Measurements from ENCODE around the gene KRTAP10-10. TPM values are rescaled to one million over a fixed set of nuclear protein-coding genes. Genes with fewer than 3 reads are reported as not detected.
"Not testable (repeated sequence)": the region's sequence is repeated elsewhere in the genome, so short reads cannot be mapped to it uniquely, and the experiment has no call there.

KRTAP10-10 gene
- total RNA-seq, 1 donor from 2014 or later: not detected

GRCh38 chr21:44603109-44603875, 33.9 kb upstream of the KRTAP10-10 start:
- peaks cover 20% of the 10 kb centered on the region for H3K27me3 Mint-ChIP-seq (ENCODE audit: low read depth)
- H3K27ac Mint-ChIP-seq: no peak overlapping the region
- DNase-seq (ENCODE audit: low spot score in 2 of 2, unreplicated experiment in 2 of 2): peak in 1 of 2 experiments; percentile 25
- H3K4me1 Mint-ChIP-seq: no peaks in the 10 kb centered on the region
- H3K36me3 Mint-ChIP-seq: peaks cover 3% of the 10 kb centered on the region
- no peak for TF ChIP-seq CTCF (IDR thresholded peaks at IDR 0.05; ENCODE audit: unreplicated experiment)
- no peak overlapping the region for H3K4me3 Mint-ChIP-seq
- H3K9me3 Mint-ChIP-seq: peaks cover 24% of the 10 kb centered on the region

GRCh38 chr21:44603911-44604310, 33.2 kb upstream of the KRTAP10-10 start:
- Mint-ChIP-seq H3K9me3 (peaks cover 20% of the 10 kb centered on the region), H3K27me3 (ENCODE audit: low read depth) (peaks cover 20% of the 10 kb centered on the region), H3K4me1 (no peaks in the 10 kb centered on the region), H3K27ac (no peak overlapping the region), H3K4me3 (no peak overlapping the region), H3K36me3 (no peaks in the 10 kb centered on the region)
- TF ChIP-seq CTCF (IDR thresholded peaks at IDR 0.05; ENCODE audit: unreplicated experiment): no peak
- peak in 1 of 2 experiments; percentile 31 for DNase-seq (ENCODE audit: low spot score in 2 of 2, unreplicated experiment in 2 of 2)

- Mint-ChIP-seq H3K4me1 (no peaks in the 10 kb centered on the region), H3K36me3 (no peaks in the 10 kb centered on the region), H3K27me3 (ENCODE audit: low read depth) (peaks cover 20% of the 10 kb centered on the region), H3K4me3 (no peak overlapping the region), H3K9me3 (peaks cover 39% of the 10 kb centered on the region), H3K27ac (no peak overlapping the region)
- no peak for DNase-seq (ENCODE audit: low spot score in 2 of 2, unreplicated experiment in 2 of 2)
- no peak for TF ChIP-seq CTCF (IDR thresholded peaks at IDR 0.05; ENCODE audit: unreplicated experiment)
These were observed 30.7 kb upstream of the KRTAP10-10 start for GRCh38 chr21:44606495-44606894.

- Mint-ChIP-seq H3K4me1 (no peaks in the 10 kb centered on the region), H3K4me3 (no peak overlapping the region), H3K27me3 (ENCODE audit: low read depth) (peaks cover 13% of the 10 kb centered on the region), H3K9me3 (peaks cover 40% of the 10 kb centered on the region), H3K36me3 (no peaks in the 10 kb centered on the region), H3K27ac (no peak overlapping the region)
- no peak for TF ChIP-seq CTCF (IDR thresholded peaks at IDR 0.05; ENCODE audit: unreplicated experiment)
- DNase-seq (ENCODE audit: low spot score in 2 of 2, unreplicated experiment in 2 of 2): no peak
These were observed 28.0 kb upstream of the KRTAP10-10 start for GRCh38 chr21:44609193-44609592.

- not testable (repeated sequence) for H3K27ac Mint-ChIP-seq; H3K27me3 Mint-ChIP-seq (ENCODE audit: low read depth); H3K36me3 Mint-ChIP-seq; DNase-seq (ENCODE audit: low spot score in 2 of 2, unreplicated experiment in 2 of 2); H3K4me1 Mint-ChIP-seq; H3K4me3 Mint-ChIP-seq
- peaks cover 31% of the 10 kb centered on the region for H3K9me3 Mint-ChIP-seq
These were observed 26.9 kb upstream of the KRTAP10-10 start for GRCh38 chr21:44610157-44610843.

GRCh38 chr21:44611551-44611950, 25.6 kb upstream of the KRTAP10-10 start:
- DNase-seq (ENCODE audit: low spot score in 2 of 2, unreplicated experiment in 2 of 2): no peak
- H3K27me3 Mint-ChIP-seq (ENCODE audit: low read depth): peaks cover 2% of the 10 kb centered on the region
- H3K9me3 Mint-ChIP-seq: peaks cover 23% of the 10 kb centered on the region
- H3K4me3 Mint-ChIP-seq: no peak overlapping the region
- TF ChIP-seq CTCF (IDR thresholded peaks at IDR 0.05; ENCODE audit: unreplicated experiment): no peak
- no peak overlapping the region for H3K27ac Mint-ChIP-seq
- H3K4me1 Mint-ChIP-seq: no peaks in the 10 kb centered on the region
- H3K36me3 Mint-ChIP-seq: no peaks in the 10 kb centered on the region
